Astrocyte of the hippocampus (primary cell): ENCODE results near the gene MCC.

Experiments
- DNase-seq: peaks from one replicate; pipeline ENCODE4 v3.0.0; 2011; ENCODE audit warnings: low read depth, low spot score

MCC gene

DNA sequence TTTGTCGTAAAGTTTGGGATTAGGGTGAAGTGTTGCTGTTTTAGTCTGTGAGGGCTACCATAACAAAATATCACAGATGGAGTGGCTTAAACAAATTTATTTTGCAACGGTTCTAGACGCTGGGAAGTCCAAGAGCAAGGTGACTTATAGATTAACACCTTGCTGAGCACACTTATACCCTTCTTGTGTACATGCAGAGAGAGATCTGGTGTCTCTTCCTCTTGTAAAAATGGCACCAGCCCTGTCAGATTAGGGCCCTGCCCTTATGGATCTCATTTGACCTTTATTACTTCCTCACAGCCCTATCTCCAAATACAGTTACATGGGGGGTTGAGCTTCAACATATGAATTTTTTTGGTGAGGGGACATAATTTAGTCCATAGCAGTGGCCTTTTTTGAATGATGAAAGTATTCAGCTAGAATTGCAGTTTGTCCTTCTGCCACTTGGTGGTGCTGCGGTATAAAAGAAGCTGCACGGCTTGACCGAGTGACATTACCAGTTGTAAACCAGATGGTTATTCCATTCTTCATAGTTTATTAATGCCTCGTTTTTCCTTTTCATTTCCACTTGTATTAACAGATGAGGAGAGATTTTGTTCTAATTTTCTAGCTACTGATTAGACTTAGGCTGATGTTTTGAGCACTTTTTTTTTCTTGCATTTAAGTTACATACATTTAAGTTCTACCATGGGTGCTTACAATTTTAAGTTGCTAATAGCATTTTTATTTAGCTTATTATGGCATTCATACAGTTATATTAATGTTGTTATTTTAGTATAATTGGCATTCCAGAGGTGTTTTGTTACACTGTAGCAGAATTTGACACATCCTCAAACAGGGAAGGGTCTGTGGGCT lies 492.3 kb downstream of the MCC start:
- peak; percentile 83 for DNase-seq

GRCh38 chr5:112986224-112986623 lies 502.0 kb downstream of the MCC start:
- DNase-seq, result no peak

DNA sequence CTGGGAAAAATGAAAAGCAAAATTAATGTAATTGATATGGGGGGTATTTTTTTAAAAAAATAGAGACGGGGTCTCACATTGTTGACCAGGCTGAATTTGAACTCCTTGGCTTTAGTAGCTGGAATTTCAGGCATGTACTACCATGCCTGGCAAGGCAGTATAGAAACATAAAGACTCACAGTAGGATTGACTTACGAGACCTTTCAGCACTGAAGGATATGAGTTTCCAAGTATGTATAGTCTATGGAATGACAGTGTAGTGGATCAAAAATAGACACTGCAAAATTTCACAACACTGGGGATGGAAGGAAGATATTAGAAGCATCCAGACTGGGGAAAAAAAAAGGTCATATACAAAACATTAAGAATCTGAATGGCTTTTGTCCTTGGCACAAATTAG lies 504.9 kb downstream of the MCC start:
- DNase-seq, result no peak

DNA sequence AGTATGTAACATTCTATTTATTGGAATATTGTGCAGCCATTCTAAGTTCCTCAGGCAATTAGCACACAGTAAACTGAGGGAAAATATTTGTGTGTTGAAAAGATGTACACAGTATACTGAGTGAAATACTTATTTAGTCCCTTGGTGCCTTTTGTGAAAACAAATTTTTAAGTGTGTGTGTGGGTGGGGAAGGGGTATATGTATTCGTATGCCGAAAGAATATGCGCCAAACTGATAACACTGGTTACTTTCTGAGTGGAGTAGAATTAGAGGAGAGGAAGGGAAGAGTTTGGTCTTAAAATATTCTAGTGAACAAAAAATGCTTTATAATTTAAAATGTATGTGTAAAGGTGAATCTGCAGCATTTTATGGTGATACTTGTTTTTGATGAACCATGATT lies 508.5 kb downstream of the MCC start:
- DNase-seq, result no peak

DNA sequence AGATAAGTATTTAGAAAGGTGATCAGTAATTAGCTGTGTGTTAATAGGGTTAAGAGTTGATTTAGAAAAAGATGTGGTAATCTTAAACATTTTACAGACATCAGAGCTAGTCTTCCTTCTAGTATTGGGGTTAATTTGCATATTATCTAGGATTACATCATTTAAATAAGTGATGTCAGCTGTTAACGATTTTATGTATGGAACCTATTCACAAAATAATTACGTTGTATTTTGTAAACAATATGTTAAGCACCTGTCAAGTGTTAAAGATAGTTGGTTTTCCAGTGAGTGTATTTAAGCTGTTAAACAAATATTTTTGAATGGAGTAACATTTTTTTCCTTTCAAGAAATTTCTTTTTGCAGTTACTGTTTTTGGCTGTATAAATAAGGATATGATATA lies 509.4 kb downstream of the MCC start:
- DNase-seq, result no peak

DNA sequence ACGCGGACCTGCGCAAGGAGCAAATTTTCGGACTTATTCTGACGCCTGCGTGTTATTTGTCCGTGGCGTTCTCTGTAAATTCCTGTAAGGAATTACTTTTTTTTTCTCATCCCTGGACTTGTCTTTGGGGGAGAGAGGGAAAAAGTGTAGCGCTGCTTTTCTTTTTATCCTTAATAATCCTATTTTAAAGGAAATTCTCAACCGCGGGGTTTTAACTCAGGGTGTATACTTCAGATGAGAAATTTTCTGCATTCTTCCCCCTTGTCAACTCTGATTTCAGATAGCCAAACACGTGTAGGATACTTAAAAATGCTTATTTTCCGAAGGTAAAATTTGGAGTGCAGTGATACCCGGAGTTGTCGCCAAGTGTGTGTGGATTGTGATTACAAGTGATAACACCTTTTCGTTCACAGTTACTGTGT lies 510.8 kb downstream of the MCC start:
- DNase-seq, result no peak

DNA sequence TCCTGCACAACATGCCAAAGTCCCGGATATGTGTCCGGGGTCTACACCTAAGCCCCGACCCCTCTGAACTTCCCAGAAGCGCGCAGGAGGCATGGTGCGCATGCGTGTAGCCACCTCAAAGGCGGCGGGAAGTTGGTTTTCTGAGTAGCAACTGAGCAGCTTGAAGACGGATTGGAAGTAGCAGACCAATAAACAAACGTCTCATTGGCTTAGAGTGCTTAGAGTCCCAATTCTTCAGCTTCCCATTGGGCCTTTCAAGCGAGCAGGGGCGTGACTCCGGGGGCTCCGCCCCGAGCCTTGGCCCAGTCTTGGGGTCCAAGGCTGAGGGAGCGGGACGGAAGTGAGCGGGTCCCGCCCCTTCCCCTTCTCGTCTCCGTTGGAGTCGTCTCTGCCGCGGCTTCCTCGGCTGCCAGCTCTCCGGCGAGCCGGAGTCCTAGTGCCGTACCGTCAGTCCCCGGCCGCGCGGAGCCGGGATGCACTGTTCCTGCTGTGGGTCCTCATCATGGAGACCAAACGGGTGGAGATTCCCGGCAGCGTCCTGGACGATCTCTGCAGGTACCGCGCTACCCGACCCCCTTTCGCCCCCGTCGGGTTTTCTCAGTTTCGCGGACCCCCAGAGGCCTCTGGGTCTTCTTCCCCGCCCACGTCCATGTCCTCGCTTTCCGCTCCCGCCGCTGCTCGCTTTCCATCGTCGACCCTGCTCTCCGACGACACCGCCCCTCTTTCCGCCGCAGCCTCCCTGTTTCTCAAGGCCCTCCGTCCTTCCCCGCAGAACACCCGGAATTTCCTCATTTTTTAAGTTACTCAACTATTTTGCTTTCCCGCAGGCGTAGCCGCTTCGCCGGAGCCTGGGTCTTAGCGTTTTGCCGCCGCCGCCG lies 511.6 kb downstream of the MCC start, which contains the start of gene DCP2:
DCP2 (plus strand) TSS at position 367 of the 878 bp plus-strand sequence; CDS start at position 503, 136 bp downstream.
- DNase-seq, result peak; percentile 99

- DNase-seq, result no peak
These were observed 512.4 kb downstream of the MCC start for GRCh38 chr5:112975721-112976431.

DNA sequence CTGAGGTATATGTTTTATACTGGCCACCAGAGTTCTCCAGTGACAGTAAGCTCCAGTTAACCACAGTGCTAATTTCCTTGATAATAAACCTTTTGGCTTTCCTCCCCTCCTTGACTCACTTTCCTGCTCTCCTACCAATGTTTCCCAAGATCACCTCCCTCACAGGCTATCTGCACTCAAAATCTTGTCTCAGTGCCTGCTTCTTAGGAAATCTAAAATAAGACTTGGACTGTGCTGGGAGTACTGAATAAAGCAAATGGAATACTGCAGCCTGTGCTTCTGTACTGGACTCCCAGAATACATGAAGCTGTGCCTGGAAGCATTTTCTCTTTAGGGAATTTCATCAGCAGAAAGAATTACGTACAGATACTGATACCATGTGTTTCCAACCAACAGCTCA lies 513.4 kb downstream of the MCC start:
- DNase-seq, result no peak

GRCh38 chr5:112973904-112974303 lies 514.3 kb downstream of the MCC start:
- DNase-seq, result no peak

DNA sequence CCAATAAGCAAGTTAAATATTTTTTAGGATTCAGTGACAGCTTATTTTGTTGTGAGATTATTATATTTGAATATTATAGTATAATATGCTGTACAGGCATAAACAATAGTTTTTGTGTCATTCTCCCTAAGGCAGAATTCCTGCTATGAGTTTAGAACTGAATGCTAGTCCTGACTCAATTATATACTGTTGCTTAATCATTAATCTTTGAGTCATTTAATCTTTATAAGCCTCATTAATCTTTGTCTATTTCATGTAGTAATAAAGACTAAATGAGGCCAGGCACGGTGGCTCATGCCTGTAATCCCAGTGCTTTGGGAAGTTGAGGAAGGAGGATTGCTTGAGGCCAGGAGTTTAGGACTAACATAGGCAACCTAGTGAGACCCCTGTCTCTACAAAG lies 515.2 kb downstream of the MCC start:
- DNase-seq, result no peak
